ENCODE measurements around the gene TMCO6.
"Not testable (repeated sequence)": the region's sequence is repeated elsewhere in the genome, so short reads cannot be mapped to it uniquely, and the experiment has no call there.

The TMCO6 gene

DNA sequence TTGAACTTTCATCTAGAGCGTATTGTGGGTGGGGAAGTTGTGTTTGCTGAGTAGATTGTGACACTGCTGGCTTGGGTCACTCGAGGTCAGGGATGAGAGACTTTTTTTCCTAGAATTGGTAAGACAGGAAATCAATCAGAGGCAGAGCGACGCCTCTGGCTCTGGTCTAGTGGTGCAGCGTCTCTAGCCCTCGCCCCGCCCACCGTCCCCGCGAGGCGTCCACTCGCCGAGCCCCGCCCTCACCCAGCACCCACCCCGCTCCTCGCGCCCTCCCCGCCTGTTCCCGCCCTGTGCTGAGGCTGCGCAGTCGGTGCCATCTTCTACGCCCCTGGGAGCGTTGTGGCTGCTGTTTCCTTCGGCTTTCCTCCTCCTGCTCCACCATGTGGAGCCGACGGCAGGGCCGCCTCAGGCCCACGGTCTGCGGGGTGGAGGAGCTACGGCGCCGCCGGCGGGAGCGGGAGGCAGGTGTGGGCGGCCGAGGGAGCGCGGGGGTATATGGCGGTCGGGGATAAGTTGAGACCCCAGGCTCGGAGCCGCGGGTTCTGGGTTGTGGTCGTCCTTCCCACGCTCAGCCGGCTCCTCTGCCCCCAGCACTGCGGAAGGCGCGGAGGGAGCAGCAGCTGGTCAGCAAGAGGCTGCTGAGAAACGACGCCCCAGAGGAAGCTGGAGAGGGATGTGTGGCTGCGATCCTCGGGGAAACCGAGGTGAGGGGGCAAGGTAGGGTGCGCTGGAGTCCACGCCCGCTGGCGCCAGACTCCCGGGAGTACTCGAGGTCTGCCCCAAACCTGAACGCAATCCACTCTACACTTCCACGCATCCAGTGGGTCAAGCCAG, at the start of gene TMCO6:
TMCO6 (plus strand) TSS at position 304 of the 834 bp plus-strand sequence; CDS start at position 381, 77 bp downstream.
- DNase-seq = peak; percentile 79

GRCh38 chr5:140590861-140591260, 48.4 kb upstream of the TMCO6 start:
- no peak for DNase-seq

DNA sequence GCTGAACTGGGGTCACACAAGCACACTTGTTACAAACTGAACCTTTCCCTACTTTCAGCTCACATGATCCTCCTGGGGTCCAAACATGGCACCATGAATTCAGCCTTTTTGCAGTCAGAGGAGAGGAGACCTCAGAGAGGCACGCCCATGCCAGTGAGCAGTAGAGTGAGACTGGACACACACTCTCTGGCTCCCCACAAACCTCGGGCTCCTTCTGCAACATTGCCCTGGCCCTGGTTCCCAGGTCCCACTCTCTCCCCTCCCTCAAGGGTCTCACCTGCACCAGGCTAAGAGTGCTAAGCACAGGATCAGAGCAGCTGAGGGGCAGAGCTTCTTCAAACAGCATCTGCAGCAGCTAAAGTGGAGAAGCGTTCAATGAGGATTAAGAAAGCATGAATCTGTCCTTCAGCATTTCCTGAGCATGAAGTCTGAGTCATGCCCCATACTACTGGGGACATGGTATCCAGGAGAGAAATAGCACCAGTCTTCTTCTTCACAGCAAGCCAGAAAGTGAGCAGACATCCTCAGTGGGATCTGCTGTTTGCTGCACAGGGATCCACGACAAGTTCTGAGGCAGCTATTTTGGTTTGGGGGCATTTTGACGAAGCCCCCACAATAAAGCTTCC, 47.4 kb upstream of the TMCO6 start:
- no peak for DNase-seq

DNA sequence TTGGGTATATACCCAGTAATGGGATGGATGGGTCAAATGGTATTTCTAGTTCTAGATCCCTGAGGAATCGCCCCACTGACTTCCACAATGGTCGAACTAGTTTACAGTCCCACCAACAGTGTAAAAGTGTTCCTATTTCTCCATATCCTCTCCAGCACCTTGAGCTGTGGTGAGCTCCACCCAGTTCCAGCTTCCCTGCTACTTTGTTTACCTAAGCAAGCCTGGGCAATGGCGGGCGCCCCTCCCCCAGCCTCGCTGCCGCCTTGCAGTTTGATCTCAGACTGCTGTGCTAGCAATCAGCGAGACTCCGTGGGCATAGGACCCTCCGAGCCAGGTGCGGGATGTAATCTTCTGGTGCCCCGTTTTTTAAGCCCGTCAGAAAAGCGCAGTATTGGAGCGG, 46.2 kb upstream of the TMCO6 start:
- not testable (repeated sequence) for DNase-seq

DNA sequence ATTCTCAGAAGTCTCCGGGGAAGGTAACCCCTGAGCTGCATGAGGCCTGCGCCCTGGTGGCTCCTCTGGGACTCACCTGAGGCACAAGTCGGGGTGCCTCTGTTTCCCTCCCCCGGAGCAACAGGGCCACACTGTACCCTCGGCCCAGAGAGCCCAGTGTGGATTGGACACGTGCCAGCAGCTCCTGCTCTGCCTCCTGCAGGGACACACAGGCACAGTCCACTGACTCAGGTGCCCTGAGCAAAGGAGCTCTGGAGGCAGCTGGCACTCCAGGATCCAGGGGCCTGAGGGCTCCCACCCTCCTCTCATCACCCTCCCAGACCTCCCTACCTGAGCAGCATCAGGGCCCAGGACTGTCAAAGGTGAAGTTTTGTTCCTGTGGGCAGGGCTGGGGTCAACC, 45.1 kb upstream of the TMCO6 start:
- no peak for DNase-seq

DNA sequence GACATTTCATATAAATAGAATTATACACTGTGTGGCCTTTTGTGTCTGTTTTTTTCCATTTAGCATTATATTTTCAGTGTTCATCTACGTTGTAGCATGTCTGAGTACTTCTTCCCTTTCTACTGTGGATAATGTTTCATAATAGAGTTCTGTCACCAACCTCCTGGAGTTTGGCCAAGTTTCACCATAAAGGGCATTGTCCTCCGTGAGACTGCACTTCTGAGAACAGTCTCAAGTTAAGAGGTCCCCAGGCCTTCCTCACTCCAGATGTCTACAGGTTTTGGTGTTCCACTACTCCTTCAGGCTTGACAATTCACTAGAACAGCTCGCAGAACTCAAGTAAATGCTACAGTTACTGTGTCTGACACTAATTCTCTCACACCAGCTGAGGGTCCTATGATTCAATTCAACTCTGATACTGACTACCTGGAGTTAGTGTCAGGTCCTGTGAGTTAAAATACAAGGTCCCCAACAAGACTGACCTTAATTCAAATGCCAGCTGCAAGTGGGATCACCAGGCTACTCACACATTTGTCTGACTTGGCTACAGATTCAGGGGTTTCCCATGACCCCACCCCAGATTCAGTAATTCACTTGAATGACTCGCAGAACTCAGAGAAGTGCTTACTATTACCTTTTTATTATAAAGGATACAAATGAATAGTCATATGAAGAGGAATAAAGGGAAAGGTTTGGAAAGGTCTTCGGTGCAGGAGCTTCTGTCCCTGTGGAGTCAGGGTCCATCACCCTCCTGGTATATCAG, 43.5 kb upstream of the TMCO6 start:
- DNase-seq = no peak

- no peak for DNase-seq
Measured at GRCh38 chr5:140596321-140596741, 42.9 kb upstream of the TMCO6 start.

- no peak for DNase-seq
Measured at GRCh38 chr5:140598836-140599235, 40.4 kb upstream of the TMCO6 start.

DNA sequence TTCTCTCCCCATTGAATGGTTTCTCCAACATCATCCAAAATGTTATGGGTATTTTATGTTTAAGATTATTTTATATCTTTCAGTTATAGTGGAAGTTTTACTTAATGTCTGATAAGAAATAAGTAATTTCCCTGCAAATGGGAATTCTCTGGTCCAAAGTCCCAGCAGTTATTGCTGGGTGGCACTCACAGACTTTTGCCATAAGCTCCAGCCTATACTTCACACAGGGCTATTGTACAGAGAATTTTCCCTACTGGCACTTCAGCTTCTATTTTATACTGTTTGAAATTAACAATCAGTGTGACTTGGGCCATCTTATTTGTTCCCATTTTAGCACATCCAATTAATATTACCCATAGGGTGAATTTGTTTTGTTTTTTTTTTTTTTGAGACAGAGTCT, 39.2 kb upstream of the TMCO6 start:
- DNase-seq = no peak

GRCh38 chr5:140602147-140602546, 37.1 kb upstream of the TMCO6 start:
- DNase-seq = no peak

DNA sequence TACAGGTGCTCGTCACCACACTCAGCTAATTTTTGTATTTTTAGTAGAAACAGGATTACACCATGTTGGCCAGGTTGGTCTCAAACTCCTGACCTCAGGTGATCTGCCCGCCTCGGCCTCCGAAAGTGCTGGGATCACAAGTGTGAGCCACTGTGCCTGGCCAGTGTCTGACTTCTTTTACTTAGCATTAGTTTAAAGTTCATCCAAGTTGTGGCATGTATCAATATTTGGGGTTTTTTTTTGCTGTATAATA, 35.9 kb upstream of the TMCO6 start:
- DNase-seq = not testable (repeated sequence)

DNA sequence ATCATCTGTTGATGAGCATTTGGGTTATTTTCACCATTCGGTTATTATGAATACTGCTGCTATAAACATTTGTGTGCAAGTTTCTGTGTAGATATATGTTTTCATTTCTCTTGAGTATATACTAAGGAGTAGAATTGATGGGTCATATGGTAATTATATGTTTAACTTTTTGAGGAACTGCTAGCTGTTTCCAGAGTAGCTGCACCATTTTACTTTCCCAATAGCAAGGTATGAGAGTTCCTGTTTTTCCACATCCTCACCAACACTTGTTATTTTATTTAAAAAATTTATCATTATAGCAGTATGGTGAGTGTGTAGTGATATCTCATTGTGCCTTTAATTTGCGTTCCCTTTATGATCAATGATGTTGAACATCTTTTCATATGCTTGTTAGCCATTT, 35.5 kb upstream of the TMCO6 start:
- DNase-seq = no peak

DNA sequence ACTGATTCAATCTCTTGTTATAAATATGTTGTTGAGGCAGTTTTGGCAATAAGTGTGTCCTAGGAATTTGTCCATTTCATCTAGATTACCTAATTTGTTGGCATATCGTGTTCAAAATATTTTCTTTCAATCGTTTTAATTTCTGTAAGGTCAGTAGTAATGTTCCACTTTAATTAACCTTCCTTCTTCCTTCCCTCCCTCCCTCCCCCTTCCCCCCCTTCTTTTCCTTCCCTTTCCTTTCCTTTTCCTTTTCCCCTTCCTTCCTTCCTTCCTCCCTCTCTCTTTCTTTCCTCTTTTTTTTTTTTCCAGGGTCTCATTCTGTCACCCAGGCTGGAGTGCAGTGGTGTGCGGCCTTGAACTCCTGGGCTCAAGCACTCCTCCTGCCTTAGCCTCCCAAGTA, 33.4 kb upstream of the TMCO6 start:
- no peak for DNase-seq

- no peak for DNase-seq
Measured at GRCh38 chr5:140607031-140607430, 32.2 kb upstream of the TMCO6 start.

DNA sequence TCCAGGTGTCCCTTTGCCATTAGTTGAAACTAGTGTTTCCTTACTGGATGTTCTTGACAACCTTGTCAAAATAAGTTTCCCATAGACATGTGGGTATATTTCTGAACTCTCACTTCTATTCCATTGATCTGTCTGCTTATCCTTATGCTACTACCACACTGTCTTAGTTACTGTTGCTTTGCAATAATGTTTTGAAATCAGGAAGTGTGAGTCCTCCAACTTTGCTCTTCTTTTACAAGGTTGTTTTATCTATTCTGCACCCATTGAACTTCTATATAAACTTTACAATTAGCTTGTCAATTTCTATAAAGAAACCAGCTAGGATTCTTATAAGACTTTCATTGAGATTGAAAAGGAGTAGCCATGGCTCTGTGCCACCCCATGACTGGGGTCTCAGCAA, 30.5 kb upstream of the TMCO6 start:
- no peak for DNase-seq

- DNase-seq = no peak
Measured at GRCh38 chr5:140609126-140609525, 30.1 kb upstream of the TMCO6 start.

- DNase-seq = no peak
Measured at GRCh38 chr5:140611020-140611521, 28.2 kb upstream of the TMCO6 start.

DNA sequence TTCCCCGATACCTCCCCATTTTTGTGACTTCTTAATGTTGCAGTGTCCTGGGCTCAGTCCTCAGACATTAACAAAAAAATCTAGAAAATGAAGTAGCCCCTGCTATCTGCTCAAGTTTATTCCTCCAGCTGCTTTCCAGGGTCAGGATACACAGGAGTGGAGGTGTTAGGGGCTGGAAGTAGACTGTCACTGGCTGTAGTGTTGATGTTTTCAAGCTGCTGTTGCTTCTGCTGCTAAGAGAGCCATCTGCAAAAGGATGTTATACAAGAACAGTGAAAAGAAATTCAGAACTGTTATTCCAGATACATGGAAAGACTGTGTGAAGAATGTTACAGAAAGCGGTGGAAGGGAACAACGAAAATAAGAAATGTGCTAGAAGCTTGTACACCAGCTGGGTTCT, 16.9 kb upstream of the TMCO6 start:
- DNase-seq = no peak

DNA sequence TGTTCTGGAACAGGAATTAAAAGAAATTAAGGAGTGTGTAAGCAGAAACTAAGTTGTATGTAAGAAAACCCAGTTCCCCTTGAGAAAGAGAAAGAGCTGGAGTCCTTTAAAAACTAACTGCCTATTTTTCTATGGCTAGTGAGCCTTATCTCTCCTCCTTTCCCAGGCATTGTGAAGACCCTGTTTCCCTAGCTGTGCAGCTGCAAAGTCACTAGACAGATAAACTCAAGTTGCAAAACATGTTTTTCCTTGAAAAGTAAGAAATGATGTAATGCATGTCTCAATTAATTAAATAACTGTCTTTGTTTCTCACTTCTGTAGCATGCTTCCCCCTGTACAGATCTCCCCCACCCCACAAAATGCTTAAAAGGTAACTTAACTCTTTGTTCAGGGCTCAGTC, 16.2 kb upstream of the TMCO6 start:
- not testable (repeated sequence) for DNase-seq

- DNase-seq = not testable (repeated sequence)
Measured at GRCh38 chr5:140624886-140625285, 14.4 kb upstream of the TMCO6 start.

DNA sequence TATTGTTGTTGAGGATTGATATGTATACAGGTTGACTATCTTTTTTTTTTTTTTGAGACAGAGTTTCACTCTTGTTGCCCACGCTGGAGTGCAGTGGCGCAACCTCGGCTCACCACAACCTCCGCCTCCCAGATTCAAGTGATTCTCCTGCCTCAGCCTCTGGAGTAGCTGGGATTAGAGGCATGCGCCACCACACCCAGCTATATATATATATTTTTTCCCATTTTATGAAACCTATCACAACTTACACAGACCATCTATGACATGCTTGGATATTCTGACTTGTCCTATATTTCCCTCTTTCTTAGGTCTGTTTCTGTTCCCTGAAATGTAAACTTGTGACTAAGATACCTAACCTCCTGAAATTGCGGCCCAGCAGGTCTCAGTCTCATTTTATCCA, 11.3 kb upstream of the TMCO6 start:
- DNase-seq = no peak

DNA sequence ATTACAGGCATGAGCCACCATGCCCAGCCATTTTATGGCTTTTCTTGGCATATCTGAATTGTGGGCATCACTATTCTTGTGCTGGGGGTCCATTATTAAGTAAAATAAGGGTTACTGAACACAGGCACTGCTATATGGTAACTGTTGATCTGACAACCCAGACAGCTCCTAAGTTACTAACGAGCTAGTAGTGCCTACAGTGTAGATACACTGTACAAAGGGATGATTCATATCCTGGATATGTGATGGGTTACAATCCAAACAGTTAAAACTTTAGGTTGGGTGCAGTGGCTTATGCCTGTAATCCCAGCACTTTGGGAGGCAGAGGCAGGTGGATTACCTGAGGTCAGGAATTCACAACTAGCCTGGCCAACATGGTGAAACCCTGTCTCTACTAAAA, 10.5 kb upstream of the TMCO6 start:
- no peak for DNase-seq

DNA sequence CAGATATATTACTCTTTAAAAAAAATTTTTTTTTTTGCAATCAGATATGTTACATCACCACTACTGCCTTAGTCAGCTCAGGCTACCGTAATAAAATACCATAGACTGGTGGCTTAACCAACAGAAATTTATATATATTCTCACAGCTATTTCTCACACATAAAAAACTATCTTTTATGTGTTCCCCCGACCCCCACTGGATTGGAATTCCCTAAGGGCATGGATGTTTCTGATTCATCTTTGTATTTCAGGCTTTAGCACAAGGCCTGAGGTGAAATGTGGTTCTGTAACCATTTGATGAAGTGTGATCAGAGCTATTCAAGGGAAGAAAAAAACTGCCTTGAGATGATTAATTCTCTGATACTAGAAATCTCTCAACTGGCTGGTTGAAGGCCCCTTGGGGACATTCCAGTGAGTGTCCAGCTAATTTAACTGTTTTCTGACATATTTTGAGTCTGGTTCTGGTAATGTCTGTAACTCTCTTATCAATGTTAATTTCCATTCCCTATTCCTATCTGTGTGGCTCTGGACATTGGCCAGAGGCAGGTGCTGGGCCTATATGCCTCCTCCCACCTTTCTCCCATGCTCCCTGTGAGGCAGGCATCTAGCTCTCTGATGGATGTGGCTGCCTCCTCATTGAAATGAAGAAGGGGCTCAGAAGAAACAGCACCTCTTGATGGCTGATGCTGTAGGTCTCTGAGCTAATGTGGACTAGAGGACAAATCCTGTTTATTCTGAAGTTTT, 8.8 kb upstream of the TMCO6 start:
- no peak for DNase-seq

Data from NCI-H1105 (cell line).